ENCODE measurements around the gene FBXL16.

The FBXL16 gene

DNA sequence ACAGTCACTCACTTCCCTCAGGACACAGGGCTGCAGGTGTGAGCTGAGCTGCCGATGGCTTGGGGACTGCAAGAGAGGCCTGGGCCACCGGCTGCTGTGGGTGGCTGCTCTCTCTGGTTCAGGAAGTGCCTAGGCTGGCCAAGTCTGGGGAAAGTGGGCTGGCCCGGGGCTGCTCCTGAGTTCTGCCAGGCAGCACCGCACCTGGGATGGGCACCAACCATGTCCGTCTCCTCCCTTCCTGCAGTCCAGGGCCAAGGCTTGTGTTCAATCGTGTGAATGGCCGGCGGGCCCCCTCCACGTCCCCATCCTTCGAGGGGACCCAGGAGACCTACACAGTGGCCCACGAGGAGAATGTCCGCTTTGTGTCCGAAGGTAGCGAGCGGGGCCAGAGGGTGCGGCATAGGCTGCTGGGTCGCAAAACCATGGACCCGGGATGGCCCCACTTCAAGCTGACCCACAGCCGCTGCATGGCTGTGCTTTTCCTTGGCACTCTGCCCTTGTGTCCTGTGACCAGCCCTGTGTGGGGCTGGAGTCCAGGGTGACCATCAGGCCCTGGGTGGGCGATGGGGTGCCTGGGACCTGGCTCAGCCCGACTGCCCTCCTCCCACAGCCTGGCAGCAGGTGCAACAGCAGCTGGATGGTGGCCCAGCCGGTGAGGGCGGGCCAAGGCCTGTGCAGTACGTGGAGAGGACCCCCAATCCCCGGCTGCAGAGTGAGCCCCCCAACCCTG, 58.3 kb downstream of the FBXL16 start:
- no peak for TF ChIP-seq TCF12 (IDR thresholded peaks at IDR 0.05; ENCODE audit: low read depth)
- TF ChIP-seq, protein P1, sequence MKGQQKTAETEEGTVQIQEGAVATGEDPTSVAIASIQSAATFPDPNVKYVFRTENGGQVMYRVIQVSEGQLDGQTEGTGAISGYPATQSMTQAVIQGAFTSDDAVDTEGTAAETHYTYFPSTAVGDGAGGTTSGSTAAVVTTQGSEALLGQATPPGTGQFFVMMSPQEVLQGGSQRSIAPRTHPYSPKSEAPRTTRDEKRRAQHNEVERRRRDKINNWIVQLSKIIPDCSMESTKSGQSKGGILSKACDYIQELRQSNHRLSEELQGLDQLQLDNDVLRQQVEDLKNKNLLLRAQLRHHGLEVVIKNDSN (IDR thresholded peaks at IDR 0.05): no peak
- no peak for TF ChIP-seq ZBTB7A (IDR thresholded peaks at IDR 0.05; ENCODE audit: low read depth)
- TF ChIP-seq EP300 (IDR thresholded peaks at IDR 0.05; ENCODE audit: borderline replicate concordance): no peak
- TF ChIP-seq RAD21 (IDR thresholded peaks at IDR 0.05; ENCODE audit: low read depth): no peak
- TF ChIP-seq TAF1 (IDR thresholded peaks at IDR 0.05; ENCODE audit: low read depth): no peak

DNA sequence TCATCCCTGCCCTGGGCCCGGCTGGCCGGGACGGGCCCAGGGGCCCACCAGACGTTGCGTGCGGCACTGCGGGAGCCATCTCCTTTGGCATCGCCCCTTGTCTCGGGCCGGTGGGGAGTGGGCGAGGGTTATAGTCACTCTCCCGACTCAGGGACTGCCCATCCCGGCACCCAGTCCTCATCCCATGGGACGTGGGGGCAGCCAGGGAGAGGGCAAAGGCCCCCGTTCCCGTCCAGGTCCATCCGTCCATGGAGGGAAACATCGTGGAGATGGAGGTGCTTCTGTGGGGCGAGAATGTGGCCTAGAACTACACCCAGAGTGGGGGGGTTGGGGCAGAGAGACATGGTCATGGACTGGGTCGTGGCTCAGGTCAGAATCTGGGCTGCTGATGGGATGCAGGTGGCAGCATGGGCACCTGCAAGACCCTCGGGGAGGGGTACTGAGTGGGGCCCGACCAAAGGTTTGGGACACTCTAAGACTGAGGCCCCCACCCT, 58.9 kb downstream of the FBXL16 start:
- TF ChIP-seq TEAD4 (IDR thresholded peaks at IDR 0.05) (no peak), EGR1 (IDR thresholded peaks at IDR 0.05) (no peak), YY1 (IDR thresholded peaks at IDR 0.05; ENCODE audit: low read depth) (no peak), TCF12 (IDR thresholded peaks at IDR 0.05; ENCODE audit: low read depth) (no peak), FOXM1 (IDR thresholded peaks at IDR 0.05; ENCODE audit: borderline replicate concordance, low read depth) (no peak), ZBTB7A (IDR thresholded peaks at IDR 0.05; ENCODE audit: low read depth) (no peak), CEBPB (IDR thresholded peaks at IDR 0.05) (no peak), NFIC (IDR thresholded peaks at IDR 0.05) (no peak)
- TF ChIP-seq, protein P1 (IDR thresholded peaks at IDR 0.05): no peak
- TF ChIP-seq, protein P2, sequence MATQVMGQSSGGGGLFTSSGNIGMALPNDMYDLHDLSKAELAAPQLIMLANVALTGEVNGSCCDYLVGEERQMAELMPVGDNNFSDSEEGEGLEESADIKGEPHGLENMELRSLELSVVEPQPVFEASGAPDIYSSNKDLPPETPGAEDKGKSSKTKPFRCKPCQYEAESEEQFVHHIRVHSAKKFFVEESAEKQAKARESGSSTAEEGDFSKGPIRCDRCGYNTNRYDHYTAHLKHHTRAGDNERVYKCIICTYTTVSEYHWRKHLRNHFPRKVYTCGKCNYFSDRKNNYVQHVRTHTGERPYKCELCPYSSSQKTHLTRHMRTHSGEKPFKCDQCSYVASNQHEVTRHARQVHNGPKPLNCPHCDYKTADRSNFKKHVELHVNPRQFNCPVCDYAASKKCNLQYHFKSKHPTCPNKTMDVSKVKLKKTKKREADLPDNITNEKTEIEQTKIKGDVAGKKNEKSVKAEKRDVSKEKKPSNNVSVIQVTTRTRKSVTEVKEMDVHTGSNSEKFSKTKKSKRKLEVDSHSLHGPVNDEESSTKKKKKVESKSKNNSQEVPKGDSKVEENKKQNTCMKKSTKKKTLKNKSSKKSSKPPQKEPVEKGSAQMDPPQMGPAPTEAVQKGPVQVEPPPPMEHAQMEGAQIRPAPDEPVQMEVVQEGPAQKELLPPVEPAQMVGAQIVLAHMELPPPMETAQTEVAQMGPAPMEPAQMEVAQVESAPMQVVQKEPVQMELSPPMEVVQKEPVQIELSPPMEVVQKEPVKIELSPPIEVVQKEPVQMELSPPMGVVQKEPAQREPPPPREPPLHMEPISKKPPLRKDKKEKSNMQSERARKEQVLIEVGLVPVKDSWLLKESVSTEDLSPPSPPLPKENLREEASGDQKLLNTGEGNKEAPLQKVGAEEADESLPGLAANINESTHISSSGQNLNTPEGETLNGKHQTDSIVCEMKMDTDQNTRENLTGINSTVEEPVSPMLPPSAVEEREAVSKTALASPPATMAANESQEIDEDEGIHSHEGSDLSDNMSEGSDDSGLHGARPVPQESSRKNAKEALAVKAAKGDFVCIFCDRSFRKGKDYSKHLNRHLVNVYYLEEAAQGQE (IDR thresholded peaks at IDR 0.05; ENCODE audit: low read depth): no peak

DNA sequence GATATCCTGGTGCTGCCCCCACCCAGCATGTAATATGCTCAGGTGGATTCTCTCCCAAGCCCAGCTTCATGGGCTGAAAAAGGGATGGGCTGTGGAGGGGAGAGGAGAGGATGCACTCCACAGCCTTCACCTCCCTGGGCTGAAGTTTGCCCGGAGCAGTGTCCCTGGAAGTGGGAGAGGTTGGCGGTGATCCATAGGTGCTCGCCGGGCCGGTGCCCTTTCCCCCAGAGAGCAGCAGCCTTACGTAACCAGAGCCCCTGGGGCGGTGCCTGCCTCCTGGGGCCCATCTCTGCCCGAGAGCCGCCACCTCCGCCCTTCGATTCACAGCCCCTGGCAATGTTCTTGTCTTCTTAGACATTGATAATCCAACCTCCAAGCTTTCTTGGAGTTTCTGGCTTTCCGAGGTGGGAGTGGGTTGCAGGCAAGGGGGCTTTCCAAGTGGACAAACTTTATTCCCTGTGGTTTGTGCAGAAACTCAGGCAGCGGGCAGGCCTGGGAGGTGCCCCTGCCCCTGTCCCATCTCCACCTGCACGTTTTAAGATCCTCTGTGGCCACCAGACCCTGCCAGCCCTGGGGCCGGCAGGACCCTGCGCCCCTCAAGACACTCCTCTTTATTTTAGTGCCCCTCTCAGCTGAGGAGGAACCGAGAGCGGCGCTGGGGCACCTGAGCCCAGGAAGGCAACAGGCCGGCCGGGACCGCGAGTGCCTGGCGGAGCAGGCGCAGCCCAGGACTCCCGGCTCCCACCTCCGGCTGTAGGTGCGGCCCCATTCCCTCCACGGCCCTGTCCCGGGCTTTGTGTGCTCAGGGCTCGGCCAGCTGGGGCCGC, 59.5 kb downstream of the FBXL16 start:
- TF ChIP-seq TCF12 (IDR thresholded peaks at IDR 0.05; ENCODE audit: low read depth): no peak
- TF ChIP-seq, protein P2 (IDR thresholded peaks at IDR 0.05; ENCODE audit: low read depth): no peak
- no peak for TF ChIP-seq CREB1 (IDR thresholded peaks at IDR 0.05; ENCODE audit: low read depth)
- TF ChIP-seq RAD21 (IDR thresholded peaks at IDR 0.05; ENCODE audit: low read depth): no peak
- no peak for TF ChIP-seq FOXM1 (IDR thresholded peaks at IDR 0.05; ENCODE audit: borderline replicate concordance, low read depth)
- no peak for TF ChIP-seq ZBTB7A (IDR thresholded peaks at IDR 0.05; ENCODE audit: low read depth)
- TF ChIP-seq YY1 (IDR thresholded peaks at IDR 0.05; ENCODE audit: low read depth): no peak
- TF ChIP-seq EP300 (IDR thresholded peaks at IDR 0.05; ENCODE audit: borderline replicate concordance): no peak
- TF ChIP-seq TAF1 (IDR thresholded peaks at IDR 0.05; ENCODE audit: low read depth): no peak
- TF ChIP-seq CEBPB (IDR thresholded peaks at IDR 0.05): no peak; the same call in 1 of the 2 replicates
- no peak for TF ChIP-seq EGR1 (IDR thresholded peaks at IDR 0.05)
- TF ChIP-seq, protein P1 (IDR thresholded peaks at IDR 0.05): no peak
- no peak for TF ChIP-seq NFIC (IDR thresholded peaks at IDR 0.05)
- TF ChIP-seq, protein P3, sequence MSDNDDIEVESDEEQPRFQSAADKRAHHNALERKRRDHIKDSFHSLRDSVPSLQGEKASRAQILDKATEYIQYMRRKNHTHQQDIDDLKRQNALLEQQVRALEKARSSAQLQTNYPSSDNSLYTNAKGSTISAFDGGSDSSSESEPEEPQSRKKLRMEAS (IDR thresholded peaks at IDR 0.05): no peak
- no peak for TF ChIP-seq TEAD4 (IDR thresholded peaks at IDR 0.05)

DNA sequence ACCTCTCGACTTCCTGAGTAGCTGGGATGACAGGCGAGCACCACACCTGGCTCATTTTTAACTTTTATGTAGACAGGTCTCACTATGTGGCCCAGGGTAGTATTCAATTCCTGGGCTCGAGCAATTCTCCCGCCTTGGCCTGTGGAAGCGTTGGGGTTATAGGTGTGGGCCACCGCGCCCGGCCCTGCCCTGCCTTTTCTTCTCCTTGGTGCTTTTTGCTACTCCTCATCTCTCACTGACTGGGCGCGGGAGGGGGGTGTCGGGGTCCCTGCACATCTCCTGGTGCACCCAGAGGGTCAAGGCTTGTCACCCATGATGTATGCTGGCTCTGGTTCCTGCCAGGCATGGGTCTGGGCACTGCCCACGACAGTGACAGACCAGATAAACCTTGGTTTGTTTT, 61.0 kb downstream of the FBXL16 start:
- no peak for TF ChIP-seq EP300 (IDR thresholded peaks at IDR 0.05; ENCODE audit: borderline replicate concordance)
- TF ChIP-seq TEAD4 (IDR thresholded peaks at IDR 0.05): no peak
- TF ChIP-seq, protein P3 (IDR thresholded peaks at IDR 0.05): no peak
- TF ChIP-seq CEBPB (IDR thresholded peaks at IDR 0.05): no peak
- TF ChIP-seq, protein P1 (IDR thresholded peaks at IDR 0.05): no peak
- no peak for TF ChIP-seq YY1 (IDR thresholded peaks at IDR 0.05; ENCODE audit: low read depth)
- no peak for TF ChIP-seq TAF1 (IDR thresholded peaks at IDR 0.05; ENCODE audit: low read depth)
- TF ChIP-seq EGR1 (IDR thresholded peaks at IDR 0.05): no peak
- TF ChIP-seq ZBTB7A (IDR thresholded peaks at IDR 0.05; ENCODE audit: low read depth): no peak
- TF ChIP-seq RAD21 (IDR thresholded peaks at IDR 0.05; ENCODE audit: low read depth): no peak

Measured in Ishikawa (cell line).